KG1 (cell line): ENCODE data around the gene TMEM39B.
A peak's percentile ranks its signal among the peaks of the same experiment; 100 is the strongest.
"Not testable (repeated sequence)": the region's sequence is repeated elsewhere in the genome, so short reads cannot be mapped to it uniquely, and the experiment has no call there.

ENCODE experiments used
- DNase-seq: peaks from one replicate; lab custom pipeline; 2025; lab: John Stamatoyannopoulos, UW

Gene TMEM39B

GRCh38 chr1:32113436-32113835, 40.7 kb downstream of the TMEM39B start:
- not testable (repeated sequence) for DNase-seq

- no peak for DNase-seq
Measured at GRCh38 chr1:32114420-32114819, 41.7 kb downstream of the TMEM39B start.

- DNase-seq: no peak
Measured at GRCh38 chr1:32115496-32115895, 42.8 kb downstream of the TMEM39B start.

GRCh38 chr1:32116531-32116930, 43.8 kb downstream of the TMEM39B start:
- DNase-seq: no peak

- DNase-seq: peak; percentile 40
Measured at GRCh38 chr1:32122151-32122550, 49.4 kb downstream of the TMEM39B start.

GRCh38 chr1:32123361-32123760, 50.6 kb downstream of the TMEM39B start:
- DNase-seq: not testable (repeated sequence)

- DNase-seq: no peak
Measured at GRCh38 chr1:32125313-32125712, 52.6 kb downstream of the TMEM39B start.

GRCh38 chr1:32126770-32127169, 54.0 kb downstream of the TMEM39B start:
- DNase-seq: no peak

GRCh38 chr1:32127409-32128198, 54.9 kb downstream of the TMEM39B start:
- no peak for DNase-seq

- no peak for DNase-seq
Measured at GRCh38 chr1:32128479-32128878, 55.7 kb downstream of the TMEM39B start.

- DNase-seq: no peak
Measured at GRCh38 chr1:32128964-32129363, 56.2 kb downstream of the TMEM39B start.

GRCh38 chr1:32133950-32134280, 61.2 kb downstream of the TMEM39B start:
- not testable (repeated sequence) for DNase-seq

- no peak for DNase-seq
Measured at GRCh38 chr1:32137111-32137510, 64.4 kb downstream of the TMEM39B start.

GRCh38 chr1:32138965-32139364, 66.2 kb downstream of the TMEM39B start:
- no peak for DNase-seq

GRCh38 chr1:32142446-32143301, 69.9 kb downstream of the TMEM39B start:
- no peak for DNase-seq

- DNase-seq: not testable (repeated sequence)
Measured at GRCh38 chr1:32143302-32143695, 70.6 kb downstream of the TMEM39B start.

GRCh38 chr1:32144033-32144432, 71.3 kb downstream of the TMEM39B start:
- DNase-seq: no peak

- not testable (repeated sequence) for DNase-seq
Measured at GRCh38 chr1:32147799-32148198, 75.1 kb downstream of the TMEM39B start.

GRCh38 chr1:32150847-32151246, 78.1 kb downstream of the TMEM39B start:
- no peak for DNase-seq

GRCh38 chr1:32151319-32151787, 78.6 kb downstream of the TMEM39B start:
- DNase-seq: no peak
